ENCODE measurements around the gene FXYD1.
"Not testable (repeated sequence)": the region's sequence is repeated elsewhere in the genome, so short reads cannot be mapped to it uniquely, and the experiment has no call there.

FXYD1 gene

GRCh38 chr19:35151273-35152065 is 12.8 kb downstream of the FXYD1 start:
- H3K4me2 ChIP-seq (ENCODE audit: insufficient read depth, low read length): no peak overlapping the region
- peaks cover 12% of the 10 kb centered on the region; the same call in 1 of the 2 replicates for H3K79me2 ChIP-seq (ENCODE audit: insufficient read depth, low read length)
- H3K9me3 ChIP-seq (ENCODE audit: insufficient read depth, low read length, severe bottlenecking): no peaks in the 10 kb centered on the region
- DNase-seq (no peak), ATAC-seq (ENCODE audit: insufficient read depth, low read depth) (no peak)
- peaks cover 28% of the 10 kb centered on the region for H3K4me1 ChIP-seq (ENCODE audit: insufficient read depth, low read length)
- TF ChIP-seq EZH2 (IDR thresholded peaks at IDR 0.05; ENCODE audit: borderline replicate concordance, low read depth, low read length, severe bottlenecking) (no peak), CTCF (IDR thresholded peaks at IDR 0.05; ENCODE audit: borderline replicate concordance, extremely low read depth, low read length, poor library complexity, severe bottlenecking) (no peak)
- H3K4me3 ChIP-seq (ENCODE audit: low read depth in 1 of 2, low read length in 2 of 2): no peak overlapping the region
- H3K27ac ChIP-seq (ENCODE audit: low read length): no peak overlapping the region
- H3K9ac ChIP-seq (ENCODE audit: low read depth, low read length): no peak overlapping the region
- no peak overlapping the region for H2AFZ ChIP-seq (ENCODE audit: low read depth, low read length)
- no peaks in the 10 kb centered on the region; the same call in 1 of the 2 replicates for H3K36me3 ChIP-seq (ENCODE audit: insufficient read depth, low read length)
- peaks cover 3% of the 10 kb centered on the region; the same call in 1 of the 2 replicates for H4K20me1 ChIP-seq (ENCODE audit: insufficient read depth, low read length)
- H3K27me3 ChIP-seq (ENCODE audit: insufficient read depth, low read length, poor library complexity): peaks cover 18% of the 10 kb centered on the region

- H3K4me1 ChIP-seq (ENCODE audit: insufficient read depth, low read length): peaks cover 28% of the 10 kb centered on the region
- H3K27me3 ChIP-seq (ENCODE audit: insufficient read depth, low read length, poor library complexity): peaks cover 18% of the 10 kb centered on the region
- peak overlapping the region; percentile 91 for H3K4me2 ChIP-seq (ENCODE audit: insufficient read depth, low read length)
- H2AFZ ChIP-seq (ENCODE audit: low read depth, low read length); H3K9ac ChIP-seq (ENCODE audit: low read depth, low read length); ATAC-seq (ENCODE audit: insufficient read depth, low read depth); H3K9me3 ChIP-seq (ENCODE audit: insufficient read depth, low read length, severe bottlenecking); H4K20me1 ChIP-seq (ENCODE audit: insufficient read depth, low read length); DNase-seq; H3K27ac ChIP-seq (ENCODE audit: low read length): not testable (repeated sequence)
- peaks cover 12% of the 10 kb centered on the region; the same call in 1 of the 2 replicates for H3K79me2 ChIP-seq (ENCODE audit: insufficient read depth, low read length)
- peak overlapping the region in 1 of 2 experiments; percentile 93; a peak in 1 of 4 replicates for H3K4me3 ChIP-seq (ENCODE audit: low read depth in 1 of 2, low read length in 2 of 2)
- H3K36me3 ChIP-seq (ENCODE audit: insufficient read depth, low read length): peaks cover 13% of the 10 kb centered on the region
Measured at GRCh38 chr19:35153129-35153522, 14.5 kb downstream of the FXYD1 start.

- Histone ChIP-seq H4K20me1 (ENCODE audit: insufficient read depth, low read length) (peaks cover 3% of the 10 kb centered on the region; the same call in 1 of the 2 replicates), H2AFZ (ENCODE audit: low read depth, low read length) (peak overlapping the region; percentile 97), H3K27me3 (ENCODE audit: insufficient read depth, low read length, poor library complexity) (peaks cover 18% of the 10 kb centered on the region), H3K4me3 (ENCODE audit: low read depth in 1 of 2, low read length in 2 of 2) (peak overlapping the region; percentile 86 to 93; a peak in 3 of 4 replicates), H3K36me3 (ENCODE audit: insufficient read depth, low read length) (peaks cover 19% of the 10 kb centered on the region), H3K4me2 (ENCODE audit: insufficient read depth, low read length) (peak overlapping the region; percentile 91), H3K9me3 (ENCODE audit: insufficient read depth, low read length, severe bottlenecking) (no peaks in the 10 kb centered on the region), H3K4me1 (ENCODE audit: insufficient read depth, low read length) (peaks cover 28% of the 10 kb centered on the region), H3K79me2 (ENCODE audit: insufficient read depth, low read length) (peaks cover 12% of the 10 kb centered on the region; the same call in 1 of the 2 replicates), H3K9ac (ENCODE audit: low read depth, low read length) (peak overlapping the region; percentile 83), H3K27ac (ENCODE audit: low read length) (peak overlapping the region; percentile 56)
- peak; percentile 84 for TF ChIP-seq EZH2 (IDR thresholded peaks at IDR 0.05; ENCODE audit: borderline replicate concordance, low read depth, low read length, severe bottlenecking)
- peak; percentile 80 for TF ChIP-seq CTCF (IDR thresholded peaks at IDR 0.05; ENCODE audit: borderline replicate concordance, extremely low read depth, low read length, poor library complexity, severe bottlenecking)
- DNase-seq (peak; percentile 78), ATAC-seq (ENCODE audit: insufficient read depth, low read depth) (peak; percentile 73)
Measured at GRCh38 chr19:35153701-35154524, 15.3 kb downstream of the FXYD1 start.

All from DND-41 (cell line).